ENCODE data around the gene BPIFA3. TPM values are rescaled to one million over a fixed set of nuclear protein-coding genes. Genes with fewer than 3 reads are reported as not detected.

The BPIFA3 gene
- total RNA-seq, 4 donors from 2014 or later: not detected

GRCh38 chr20:33210371-33210770, 6.8 kb upstream of the BPIFA3 start:
- intact Hi-C loops (cut with DNase I): loop anchor here (5.0 kb wide), 1 partner anchor 308 kb away; no protein-coding TSS in a partner anchor
- WGBS, 2 donors: 47 to 63% methylated on average over 1 of the region's 1 CpG
- Histone ChIP-seq H3K27ac (no peak overlapping the region), H3K4me1 (no peaks in the 10 kb centered on the region), H3K4me3 (replicated peaks in 1 of 3) (no peak overlapping the region), H3K9me3 (no peaks in the 10 kb centered on the region), H3K27me3 (no peaks in the 10 kb centered on the region), H3K36me3 (no peaks in the 10 kb centered on the region)
- DNase-seq: no peak
- TF ChIP-seq CTCF (IDR thresholded peaks at IDR 0.05) (no peak), POLR2A (IDR thresholded peaks at IDR 0.05) (no peak)

GRCh38 chr20:33211817-33212424, 5.2 kb upstream of the BPIFA3 start:
- no peaks in the 10 kb centered on the region for H3K27me3 ChIP-seq
- no peaks in the 10 kb centered on the region for H3K36me3 ChIP-seq
- DNase-seq: peak; percentile 66 to 69
- intact Hi-C loops (cut with DNase I): loop anchor here (5.0 kb wide), 1 partner anchor 310 kb away; no protein-coding TSS in a partner anchor
- WGBS, 2 donors: 16 to 20% methylated on average over 5 of the region's 5 CpGs
- H3K9me3 ChIP-seq: no peaks in the 10 kb centered on the region
- no peak overlapping the region for H3K27ac ChIP-seq
- no peak overlapping the region for H3K4me3 ChIP-seq (replicated peaks in 1 of 3)
- TF ChIP-seq POLR2A (IDR thresholded peaks at IDR 0.05) (no peak), CTCF (IDR thresholded peaks at IDR 0.05) (peak in 5 of 6 experiments; percentile 20 to 53 (median 48))
- H3K4me1 ChIP-seq: no peaks in the 10 kb centered on the region

- no peak for DNase-seq
- 86 to 94% methylated on average over 4 of the region's 4 CpGs for WGBS, 2 donors
- intact Hi-C loops (cut with DNase I): no loop called here
Measured at GRCh38 chr20:33224399-33224798, 7.2 kb downstream of the BPIFA3 start.

GRCh38 chr20:33229843-33230242, 12.7 kb downstream of the BPIFA3 start:
- no peak for TF ChIP-seq POLR2A (IDR thresholded peaks at IDR 0.05)
- no peak for TF ChIP-seq CTCF (IDR thresholded peaks at IDR 0.05)
- 75 to 78% methylated on average over 6 of the region's 6 CpGs for WGBS, 2 donors
- DNase-seq: no peak
- no peaks in the 10 kb centered on the region for H3K27me3 ChIP-seq
- H3K9me3 ChIP-seq: no peaks in the 10 kb centered on the region
- no peaks in the 10 kb centered on the region for H3K36me3 ChIP-seq
- peaks cover 0 to 5% of the 10 kb centered on the region in 2 donors for H3K4me1 ChIP-seq
- intact Hi-C loops (cut with DNase I): no loop called here
- no peak overlapping the region for H3K27ac ChIP-seq
- no peak overlapping the region for H3K4me3 ChIP-seq (replicated peaks in 1 of 3)

More at GRCh38 chr20:33224399-33224798, 7.2 kb downstream of the BPIFA3 start:
- Histone ChIP-seq H3K4me3 (replicated peaks in 1 of 3) (no peak overlapping the region), H3K27ac (no peak overlapping the region), H3K9me3 (no peaks in the 10 kb centered on the region), H3K27me3 (no peaks in the 10 kb centered on the region), H3K36me3 (no peaks in the 10 kb centered on the region), H3K4me1 (no peaks in the 10 kb centered on the region)
- TF ChIP-seq POLR2A (IDR thresholded peaks at IDR 0.05): no peak
- no peak for TF ChIP-seq CTCF (IDR thresholded peaks at IDR 0.05)

- no peak for TF ChIP-seq CTCF (IDR thresholded peaks at IDR 0.05)
- no peak for TF ChIP-seq POLR2A (IDR thresholded peaks at IDR 0.05)
- no peak overlapping the region for H3K4me3 ChIP-seq (replicated peaks in 1 of 3)
- peaks cover 0 to 5% of the 10 kb centered on the region in 2 donors for H3K4me1 ChIP-seq
- WGBS, 2 donors: 68 to 76% methylated on average over 7 of the region's 7 CpGs
- no peak for DNase-seq
- H3K27me3 ChIP-seq: no peaks in the 10 kb centered on the region
- H3K36me3 ChIP-seq: no peaks in the 10 kb centered on the region
- no peaks in the 10 kb centered on the region for H3K9me3 ChIP-seq
- no peak overlapping the region for H3K27ac ChIP-seq
- intact Hi-C loops (cut with DNase I): no loop called here
Measured at GRCh38 chr20:33231237-33231636, 14.1 kb downstream of the BPIFA3 start.

Measured in thyroid gland (tissue), 4 donors.